Stimulated activated CD8-positive, alpha-beta memory T cell treated with anti-CD3 and anti-CD28 coated beads, Interleukin-4, amount 100 ng/mL, for 1 hour (primary cell): ENCODE measurements around the gene ANKFY1.
"Not testable (repeated sequence)": the region's sequence is repeated elsewhere in the genome, so short reads cannot be mapped to it uniquely, and the experiment has no call there.

Experiments used
- DNase-seq, 2 donors: peaks; one replicate each; pipeline ENCODE4 v3.0.0-alpha.2; 2020; ENCODE audit warnings: low read depth in 2 of 2, low spot score in 1 of 2

ANKFY1 gene

DNA sequence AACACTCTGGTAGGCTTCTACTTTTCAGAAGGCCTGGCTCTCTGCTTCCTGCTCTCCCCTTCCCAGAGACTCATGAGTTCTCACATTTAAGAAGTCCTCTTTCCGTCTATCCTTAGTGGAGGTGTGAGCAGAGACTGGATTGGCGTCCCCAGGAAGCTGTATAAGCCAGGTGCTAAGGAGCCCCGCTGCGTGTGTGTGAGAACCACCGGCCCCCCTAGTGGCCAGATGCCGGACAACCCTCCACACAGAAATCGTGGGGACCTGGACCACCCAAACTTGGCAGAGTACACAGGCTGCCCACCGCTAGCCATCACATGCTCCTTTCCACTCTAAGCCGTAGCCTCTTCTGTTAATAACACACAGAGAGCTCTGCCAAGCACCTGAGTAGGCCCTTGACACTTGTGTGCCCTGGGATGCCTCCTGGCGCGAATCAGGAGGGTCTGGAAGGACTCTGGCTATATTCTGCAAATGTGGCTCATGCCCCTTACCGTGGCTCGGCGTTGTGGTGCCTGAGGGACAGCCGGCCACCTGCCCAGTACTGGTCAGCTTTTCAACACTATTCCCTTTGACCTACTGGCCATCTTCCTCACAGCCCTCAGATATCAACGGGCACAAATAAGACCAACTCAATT is 106.9 kb downstream of the ANKFY1 start:
- DNase-seq: no peak

DNA sequence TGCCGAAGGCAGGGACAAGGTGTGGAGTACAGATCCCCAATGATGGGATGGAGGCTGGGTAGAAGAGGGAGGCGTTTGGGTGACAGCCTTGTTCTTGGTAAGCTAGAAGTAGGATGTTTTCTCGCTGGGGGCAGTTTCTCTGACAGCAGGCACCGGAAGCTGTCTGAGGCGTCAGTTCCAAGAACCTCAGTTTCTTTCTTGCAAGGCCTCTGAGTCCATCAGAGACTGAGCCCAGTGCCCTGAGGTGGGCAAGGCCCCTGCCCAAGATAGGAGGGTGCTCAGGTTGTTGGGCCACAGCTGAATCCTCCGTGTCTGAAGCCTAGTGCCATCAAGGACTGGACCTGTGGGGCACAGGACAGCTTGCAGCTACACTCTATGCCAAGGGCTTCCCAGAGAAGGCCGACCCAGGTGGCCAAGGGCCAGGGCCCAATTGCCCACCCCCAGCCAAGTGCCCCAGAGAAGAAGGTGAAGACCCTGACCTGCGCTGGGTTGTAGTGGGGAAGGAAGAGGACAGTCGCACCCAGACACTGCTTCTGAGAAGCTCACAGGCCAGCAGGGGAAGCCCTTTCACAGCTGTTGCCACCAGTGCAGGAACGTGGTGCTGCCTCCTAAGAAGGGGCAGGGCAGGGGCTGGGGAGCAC is 107.7 kb downstream of the ANKFY1 start:
- no peak for DNase-seq

DNA sequence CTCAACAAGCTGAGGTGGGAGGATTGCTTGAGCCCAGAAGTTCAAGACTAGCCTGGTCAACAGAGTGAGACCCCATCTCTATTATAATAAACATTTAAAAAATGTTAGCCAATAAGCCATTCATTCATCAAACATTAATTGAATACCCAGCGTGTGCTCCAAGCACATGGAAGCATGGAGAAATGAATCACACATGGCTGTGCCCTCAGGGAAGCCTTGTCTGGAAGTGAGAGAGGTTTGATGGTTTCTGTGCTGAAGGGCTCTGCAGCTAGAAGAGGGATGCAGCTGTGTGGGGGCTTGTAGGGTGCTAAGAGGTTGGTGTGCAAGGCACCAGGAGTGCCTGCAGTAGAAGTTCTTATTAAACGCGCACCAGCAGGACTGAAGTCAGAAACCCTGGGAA is 109.6 kb downstream of the ANKFY1 start:
- DNase-seq: no peak

DNA sequence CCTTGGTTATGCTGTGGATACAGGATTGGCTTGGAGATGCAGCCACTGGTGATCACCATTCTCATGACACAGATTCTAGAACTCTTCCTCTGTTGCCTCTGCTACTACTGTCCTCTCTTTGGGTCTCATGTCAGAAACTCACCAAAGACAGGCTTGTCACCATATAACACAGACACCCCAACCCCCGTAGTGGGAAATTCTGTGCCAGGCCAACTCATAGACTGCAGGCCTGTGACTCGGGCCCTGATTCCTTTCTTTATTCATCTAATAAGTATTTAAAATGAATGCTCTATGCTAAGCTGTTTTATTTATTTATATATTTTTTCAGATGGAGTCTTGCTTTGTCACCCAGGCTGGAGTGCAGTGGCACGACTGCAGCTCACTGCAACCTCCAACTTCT is 111.3 kb downstream of the ANKFY1 start:
- DNase-seq: no peak

DNA sequence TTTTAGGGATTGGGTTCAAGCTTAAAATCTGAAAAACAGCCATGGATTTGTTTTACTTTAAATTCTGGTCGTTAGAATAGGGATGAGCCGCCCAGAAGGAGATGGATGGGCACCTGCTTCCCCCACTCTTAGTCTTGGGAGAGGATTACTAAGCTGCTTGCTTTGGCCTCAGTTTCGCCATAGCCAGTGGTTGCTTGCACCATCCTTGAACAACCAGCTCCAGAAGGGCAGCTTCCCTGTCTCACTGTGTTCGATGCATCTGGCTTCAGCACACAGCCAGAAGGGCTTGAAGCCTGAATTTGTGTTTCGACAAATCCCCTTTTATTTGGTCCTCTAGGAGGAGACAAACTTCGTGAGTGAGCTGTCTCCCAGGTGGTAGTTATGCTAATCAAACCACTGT is 113.7 kb downstream of the ANKFY1 start:
- no peak for DNase-seq

DNA sequence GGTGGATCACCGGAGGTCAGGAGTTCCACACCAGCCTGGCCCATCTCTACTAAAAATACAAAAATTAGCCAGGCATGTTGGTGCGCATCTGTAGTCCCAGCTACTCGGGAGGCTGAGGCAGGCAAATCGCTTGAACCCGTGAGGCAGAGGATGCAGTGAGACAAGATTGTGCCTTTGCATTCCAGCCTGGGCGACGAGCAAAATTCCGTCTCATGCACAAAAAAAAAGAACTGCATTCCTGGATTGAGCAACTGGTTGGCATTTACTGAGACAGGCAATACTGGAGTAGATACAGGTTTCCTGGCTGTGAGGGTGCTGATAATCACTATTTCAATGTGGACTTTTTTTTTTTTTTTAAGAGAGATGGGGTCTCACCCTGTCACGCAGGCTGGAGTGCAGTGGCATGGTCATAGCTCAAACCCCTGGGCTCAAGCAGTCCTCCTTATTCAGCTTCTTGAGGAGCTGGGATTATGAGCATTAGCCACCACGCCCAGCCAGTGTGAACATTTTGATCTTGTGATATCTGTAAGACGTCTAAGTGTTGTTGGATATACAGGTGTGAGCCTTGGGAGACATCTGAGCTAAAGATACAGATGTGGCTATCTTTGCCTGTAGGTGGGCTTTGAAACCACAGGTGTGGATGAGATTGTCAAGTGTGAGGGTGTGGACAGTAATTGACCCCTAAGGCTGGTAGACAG is 115.0 kb downstream of the ANKFY1 start:
- DNase-seq: no peak

DNA sequence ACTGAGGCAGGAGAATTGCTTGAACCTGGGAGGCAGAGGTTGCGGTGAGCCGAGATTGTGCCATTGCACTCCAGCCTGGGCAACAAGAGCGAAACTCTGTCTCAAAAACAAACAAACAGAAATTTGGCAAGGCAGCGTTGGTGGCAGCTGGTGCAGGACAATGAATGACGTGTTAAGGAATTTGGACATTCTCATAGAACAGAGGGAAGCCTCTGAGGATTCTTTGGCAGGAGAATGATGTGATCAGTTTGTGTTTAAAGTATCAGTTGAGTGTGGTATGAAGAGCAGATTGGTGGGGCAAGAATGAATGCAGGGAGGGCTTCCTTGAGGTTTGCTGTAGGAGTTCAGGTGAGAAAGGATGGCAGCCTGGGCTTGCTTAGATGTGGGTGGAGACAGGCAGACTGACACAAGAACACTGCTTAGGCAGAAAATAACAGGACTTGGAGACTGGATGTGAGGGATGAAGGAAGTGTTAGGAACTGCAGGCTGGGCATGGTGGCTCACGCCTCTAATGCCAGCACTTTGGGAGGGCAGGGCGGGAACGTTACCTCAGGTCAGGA is 115.9 kb downstream of the ANKFY1 start:
- no peak for DNase-seq

DNA sequence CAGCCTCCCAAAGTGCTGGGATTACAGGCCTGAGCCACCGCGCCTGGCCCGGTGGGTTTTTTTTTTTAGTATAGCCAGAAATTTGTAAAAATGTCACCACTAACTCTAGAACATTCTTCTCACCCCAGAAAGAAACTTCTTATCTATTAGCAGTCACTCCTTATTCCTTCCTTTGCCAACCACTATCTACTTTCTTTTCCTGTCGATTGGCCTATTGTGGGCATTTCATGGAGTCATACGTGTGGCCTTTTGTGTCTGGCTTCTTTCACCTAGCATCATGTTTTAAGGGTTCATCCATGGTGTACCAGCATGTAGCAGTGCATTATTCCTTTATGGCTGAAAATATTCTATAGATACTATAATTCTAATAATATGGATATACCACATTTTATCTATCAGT is 117.1 kb downstream of the ANKFY1 start:
- DNase-seq: no peak

DNA sequence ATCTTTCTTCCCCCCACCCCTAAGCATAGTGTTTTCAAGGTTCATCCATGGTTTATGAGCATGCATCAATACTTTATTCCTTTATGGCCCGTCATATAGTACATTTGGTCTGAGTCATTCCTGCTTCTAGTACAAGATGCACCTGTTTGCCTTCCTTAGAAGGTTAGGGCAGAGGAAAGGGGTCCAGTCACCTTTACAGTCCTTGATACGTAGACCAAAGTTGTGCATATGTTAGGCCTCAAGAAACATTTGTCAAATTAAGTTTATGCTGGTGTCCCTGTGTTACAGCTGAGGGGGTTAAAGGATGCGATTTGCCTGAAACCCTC is 119.4 kb downstream of the ANKFY1 start:
- DNase-seq: no peak

DNA sequence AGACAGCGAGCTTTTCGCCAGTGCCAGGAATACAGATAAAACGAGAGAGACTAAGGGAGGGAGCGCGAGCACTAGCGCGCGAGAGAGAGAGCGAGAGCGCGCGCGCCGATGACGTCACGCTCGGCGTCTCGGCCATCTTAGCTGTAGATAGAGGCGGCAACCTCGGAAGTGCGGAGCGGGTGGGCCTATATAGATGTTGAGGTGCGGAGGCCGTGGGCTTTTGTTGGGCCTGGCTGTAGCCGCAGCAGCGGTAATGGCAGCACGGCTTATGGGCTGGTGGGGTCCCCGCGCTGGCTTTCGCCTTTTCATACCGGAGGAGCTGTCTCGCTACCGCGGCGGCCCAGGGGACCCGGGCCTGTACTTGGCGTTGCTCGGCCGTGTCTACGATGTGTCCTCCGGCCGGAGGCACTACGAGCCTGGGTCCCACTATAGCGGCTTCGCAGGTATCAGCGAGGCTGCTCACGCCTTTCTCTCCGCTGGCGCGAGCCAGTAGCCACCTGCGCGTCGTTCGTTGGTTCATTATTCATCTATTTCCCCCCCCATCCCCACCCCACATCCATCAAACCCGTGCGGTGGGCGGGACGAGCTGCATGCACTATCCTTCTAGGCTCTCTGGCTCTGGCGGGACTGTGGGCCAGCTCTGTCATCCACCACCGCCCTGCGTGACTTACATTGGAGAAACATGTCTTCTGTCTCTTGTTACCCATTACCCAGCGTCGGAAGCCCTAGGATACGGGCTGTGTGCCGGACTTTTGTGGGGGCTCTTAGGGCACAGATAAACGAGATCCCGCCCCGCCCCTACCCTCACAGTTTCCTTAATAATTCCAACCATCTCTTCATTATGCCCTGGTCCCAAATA is 120.0 kb downstream of the ANKFY1 start:
- DNase-seq: peak; percentile 78 to 81

DNA sequence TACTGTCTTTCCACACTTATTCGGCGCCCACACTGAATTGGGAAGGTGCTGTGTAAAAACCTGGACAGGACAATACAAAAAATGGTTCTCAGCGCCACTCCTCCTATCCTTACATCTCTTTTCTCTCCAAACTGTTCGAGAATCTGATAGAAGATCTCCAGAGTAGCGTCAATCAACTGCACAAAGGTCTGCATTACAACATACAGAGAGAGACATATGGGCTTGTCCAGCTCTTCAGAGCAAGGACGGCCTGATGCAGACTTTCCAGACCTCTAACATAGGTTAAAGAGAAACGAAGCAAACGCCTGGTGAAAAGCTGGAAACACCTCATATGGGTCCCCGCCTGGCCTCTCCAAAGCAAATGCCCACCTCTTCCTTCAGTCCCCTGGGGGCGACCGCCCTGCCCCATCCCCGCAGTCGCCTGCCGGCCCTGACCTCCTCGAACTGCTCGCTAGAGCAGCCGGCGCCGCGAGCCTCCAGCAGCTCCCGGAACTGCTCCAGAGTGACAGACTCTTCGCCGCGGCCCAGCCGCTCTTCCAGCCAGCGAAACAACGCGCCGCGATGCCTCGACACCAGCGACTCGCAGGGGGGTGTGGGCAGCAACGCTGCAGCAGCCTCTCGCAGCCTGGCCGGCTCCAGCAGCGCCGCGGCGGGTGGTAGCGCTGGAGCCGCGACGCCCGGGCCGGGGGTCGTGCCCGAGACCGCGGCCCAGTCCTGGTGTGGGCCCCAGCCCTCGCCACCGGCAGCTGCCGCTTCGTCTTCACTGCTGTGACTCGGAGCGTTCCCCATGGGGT is 121.5 kb downstream of the ANKFY1 start:
- DNase-seq: peak in 1 of 2 donors; percentile 5

DNA sequence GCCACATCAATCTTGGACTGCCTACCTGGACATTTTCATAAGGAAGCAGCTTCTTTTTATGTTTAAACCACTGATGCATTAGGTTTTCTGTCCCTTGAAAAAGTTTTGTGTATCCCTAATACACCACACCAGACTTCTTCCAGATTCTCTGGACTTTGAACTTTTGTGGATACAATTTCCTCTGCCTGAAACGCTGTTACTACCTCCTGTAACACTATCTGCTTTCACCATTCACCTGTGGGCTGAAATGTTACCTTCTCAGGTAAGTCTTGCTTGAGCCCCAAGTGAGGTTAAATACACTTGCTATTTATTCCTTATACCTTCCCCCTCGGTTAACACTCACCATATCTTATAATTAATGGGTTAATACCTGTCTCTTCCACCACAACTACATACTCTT is 123.7 kb downstream of the ANKFY1 start:
- DNase-seq: no peak

DNA sequence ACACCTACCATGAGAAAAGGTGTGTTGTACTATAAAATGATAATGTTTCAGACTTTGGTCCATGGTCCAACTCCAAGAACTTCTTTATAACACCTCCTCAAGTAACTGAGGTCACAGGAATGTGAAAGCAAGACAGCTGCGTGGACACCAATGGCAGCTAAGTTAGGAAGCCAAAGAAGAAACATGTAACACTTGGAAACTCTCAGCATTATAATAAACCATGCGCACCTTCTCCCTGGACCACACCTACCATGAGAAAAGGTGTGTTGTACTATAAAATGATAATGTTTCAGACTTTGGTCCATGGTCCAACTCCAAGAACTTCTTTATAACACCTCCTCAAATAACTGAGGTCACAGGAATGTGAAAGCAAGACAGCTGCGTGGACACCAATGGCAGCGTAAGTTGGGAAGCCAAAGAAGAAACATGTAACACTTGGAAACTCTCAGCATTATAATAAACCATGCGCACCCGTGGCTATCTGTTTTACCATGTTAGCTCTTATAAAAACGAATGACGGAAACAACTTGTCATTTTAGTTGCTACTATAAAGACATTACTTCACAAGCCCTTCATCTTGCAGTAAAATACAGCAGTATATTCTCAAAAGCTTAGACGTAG is 124.8 kb downstream of the ANKFY1 start:
- DNase-seq: not testable (repeated sequence)

DNA sequence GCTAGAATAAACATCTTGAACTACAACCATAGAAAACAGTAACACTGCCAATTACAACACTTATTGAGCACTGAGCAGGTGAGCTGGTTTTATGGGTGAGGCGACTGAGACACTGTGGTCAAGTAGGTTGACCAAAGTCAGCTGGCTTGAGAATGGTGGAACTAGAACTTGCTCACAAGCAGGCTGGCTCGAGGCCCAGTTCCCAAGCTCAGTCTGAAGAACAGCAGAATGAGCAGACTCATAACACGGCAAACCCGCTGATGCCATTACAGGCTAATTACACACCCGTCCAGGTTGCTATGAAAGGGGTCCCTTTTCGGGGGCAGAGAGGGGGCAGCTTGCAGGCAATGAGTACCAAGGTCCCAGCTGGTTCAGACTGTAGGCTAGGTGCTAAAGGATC is 127.4 kb downstream of the ANKFY1 start:
- DNase-seq: no peak

DNA sequence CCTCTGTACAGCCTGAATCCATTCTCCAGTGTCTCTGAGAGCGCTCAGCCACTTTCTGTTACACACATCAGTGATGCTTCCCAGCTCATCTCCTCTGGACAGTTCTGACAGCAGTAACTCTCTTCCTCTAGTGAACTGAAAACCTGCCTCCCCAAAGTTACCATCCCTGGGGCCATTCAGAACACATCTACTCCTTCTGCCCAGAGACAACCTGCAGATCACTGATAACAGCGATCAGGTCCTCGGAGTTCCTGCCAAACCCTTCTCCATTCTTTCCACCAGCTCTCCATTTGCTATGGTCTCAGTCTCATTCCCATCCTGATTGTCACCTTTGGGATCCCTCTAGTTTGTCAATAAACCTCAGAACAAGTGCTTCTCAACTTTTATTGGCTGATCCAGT is 128.3 kb downstream of the ANKFY1 start:
- no peak for DNase-seq

DNA sequence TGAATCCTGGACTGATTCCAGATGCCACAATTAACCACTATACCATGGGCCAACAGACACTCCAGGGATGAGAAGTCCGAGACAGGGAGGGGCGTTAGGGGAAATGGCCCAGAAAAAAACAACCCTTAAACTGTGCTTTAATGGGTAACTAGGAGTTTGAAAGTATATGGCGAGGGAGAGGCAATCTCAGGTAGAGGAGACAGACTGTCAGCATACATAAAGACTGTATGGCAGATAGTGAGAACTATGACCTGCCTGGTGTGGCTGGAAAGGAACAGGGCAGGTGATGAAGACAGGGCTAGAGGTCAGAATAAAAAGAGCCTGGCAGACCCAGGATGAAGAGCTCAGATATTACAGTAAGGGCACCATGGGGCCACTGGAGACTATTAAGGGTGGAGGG is 129.1 kb downstream of the ANKFY1 start:
- DNase-seq: no peak

DNA sequence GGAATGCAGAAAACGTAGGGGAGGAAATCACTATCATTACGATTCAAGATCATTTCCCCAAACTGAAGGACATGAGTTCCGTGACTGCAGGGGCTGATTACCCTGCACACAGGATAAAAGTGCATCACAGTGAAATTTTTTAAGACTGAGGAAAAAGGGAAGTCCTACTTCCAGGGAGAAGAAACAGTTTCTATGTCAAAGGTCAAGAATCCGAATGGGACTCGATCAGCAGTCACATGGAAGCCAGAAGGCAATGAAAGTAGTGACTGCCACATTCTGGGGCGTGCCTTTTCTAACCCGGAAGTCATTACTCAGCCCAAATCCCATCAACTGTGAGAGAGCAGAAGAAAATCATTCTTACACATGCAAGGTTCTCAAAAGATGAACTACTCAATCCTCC is 133.1 kb downstream of the ANKFY1 start:
- DNase-seq: no peak

DNA sequence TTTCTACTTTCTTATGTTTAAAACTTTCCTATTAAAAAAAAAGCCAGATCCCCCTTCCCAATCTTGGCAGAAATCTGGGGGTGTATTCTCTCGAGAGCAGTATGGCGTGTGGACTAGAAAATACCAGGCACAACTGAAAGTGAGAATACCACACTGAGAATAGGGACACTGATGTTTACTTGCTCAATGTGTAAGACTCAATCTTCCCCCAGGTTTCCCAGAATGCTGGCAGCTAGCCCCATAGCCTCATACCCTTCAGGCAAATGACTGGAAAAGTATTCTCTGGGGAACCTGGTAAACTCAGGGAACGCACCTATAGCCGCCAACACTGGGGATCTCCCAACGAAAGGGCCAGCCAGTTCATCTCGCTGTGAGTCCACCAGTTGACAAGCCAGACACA is 136.2 kb downstream of the ANKFY1 start:
- no peak for DNase-seq

DNA sequence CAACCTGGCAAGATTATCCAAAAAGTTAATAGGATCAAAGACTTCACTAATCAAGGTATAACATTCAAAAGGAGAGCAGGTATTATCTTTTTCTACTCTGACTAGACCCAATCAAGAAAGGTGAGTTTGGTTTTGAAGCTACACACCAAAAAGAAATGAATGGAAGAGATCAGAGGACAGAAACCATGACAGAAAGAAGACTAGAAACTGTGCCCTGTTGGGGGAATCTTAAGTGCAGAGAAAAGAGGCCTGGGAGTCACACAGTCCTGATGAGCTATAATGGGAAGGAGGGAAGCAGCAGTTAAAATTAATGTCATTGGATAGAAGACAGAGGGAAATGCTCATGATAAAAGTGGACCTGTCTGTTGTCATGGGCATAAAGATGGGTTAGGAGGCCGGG is 138.2 kb downstream of the ANKFY1 start:
- no peak for DNase-seq

DNA sequence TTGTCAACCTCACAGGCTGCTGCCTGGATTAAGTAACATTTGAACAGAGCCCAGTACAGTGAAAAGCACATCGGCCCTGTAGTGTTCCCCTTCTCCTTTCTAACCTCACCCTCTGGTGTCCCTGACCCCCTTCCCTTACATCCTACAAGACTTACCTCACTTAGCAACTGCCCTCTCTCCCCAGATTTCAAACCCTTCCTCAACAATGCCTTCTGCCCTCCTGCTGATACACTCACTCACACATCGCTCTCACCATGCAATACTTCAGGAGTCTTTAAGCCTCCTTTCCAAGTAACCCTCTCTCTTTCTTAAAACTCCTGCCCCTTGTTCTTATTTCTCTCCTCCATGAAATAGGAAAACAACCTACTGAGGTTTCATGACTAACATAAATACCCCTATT is 138.8 kb downstream of the ANKFY1 start:
- no peak for DNase-seq
